Adrenal gland (tissue), 12 donors: ENCODE data around the gene SFXN3. TPM values are rescaled to one million over a fixed set of nuclear protein-coding genes. Genes with fewer than 3 reads are reported as not detected.
A peak's percentile ranks its signal among the peaks of the same experiment; 100 is the strongest.

Source experiments
- DNase-seq, 7 donors: peaks; one replicate each; pipeline ENCODE4 v3.0.0-alpha.2; 2019 to 2020
- H3K27ac ChIP-seq, 5 donors: fragments of 200-600 bp; sonication (generic) in 4 of 5; 1 replicate in 3 of 5; 2 replicates in 2 of 5; pipeline versions ENCODE4 v1.5.1 to v1.8.0; 2016 to 2020; ENCODE audit warnings: mild to moderate bottlenecking in 1 of 5
- H3K27me3 ChIP-seq: fragments of 200-600 bp; 2 replicates; pipeline ENCODE4 v1.8.0; 2021
- H3K36me3 ChIP-seq, 2 donors: fragments of 200-600 bp; replicated peaks in 1 of 2; 1 replicate in 1 of 2; 2 replicates in 1 of 2; pipeline versions ENCODE4 v1.5.1 to v1.8.0; 2018 to 2022
- H3K4me1 ChIP-seq, 2 donors: fragments of 200-600 bp; replicated peaks in 1 of 2; 1 replicate in 1 of 2; 2 replicates in 1 of 2; pipeline versions ENCODE4 v1.5.1 to v1.8.0; 2018 to 2021
- H3K4me3 ChIP-seq, 4 donors: fragments of 200-600 bp; sonication (generic) in 3 of 4; one replicate each; pipeline ENCODE4 v1.5.1; 2016 to 2018
- H3K9me3 ChIP-seq, 3 donors: fragments of 200-600 bp; sonication (generic) in 1 of 3; replicated peaks in 1 of 3; 1 replicate in 2 of 3; 2 replicates in 1 of 3; pipeline versions ENCODE4 v1.5.1 to v1.8.0; 2016 to 2021
- POLR2A ChIP-seq, 2 donors: fragments of 450-650 bp; IDR thresholded peaks; one replicate each; pipeline ENCODE4 v1.6.1; 2017; ENCODE audit warnings: antibody characterized with exemption in 2 of 2, mild to moderate bottlenecking in 2 of 2, moderate library complexity in 1 of 2
- WGBS, 4 donors: extraction: QIAGEN DNeasy Blood & Tissue Kit in 2 of 4; methylation state at CpG; one replicate each; pipeline versions ENCODE4 v1.1.5 to v1.1.7; 2013 to 2017; 5-methylcytosine and 5-hydroxymethylcytosine counted together
- intact Hi-C, 2 donors: fragments of 100-400 bp; cut with DNase I; formaldehyde crosslinking; loops; one replicate each; pipeline versions ENCODE4 v1.14.1 to v1.15.0; 2022 to 2023
- polyA plus RNA-seq, 3 donors: library from polyadenylated mRNA; stranded (reverse); fragments of 200-250 nt in 2 of 3; fragments of 350-450 nt in 1 of 3; fragmentation: Illumina TruSeq in 1 of 3; extraction: RNeasy Lipid Tissue Mini Kit (QIAGEN cat#74804) in 1 of 3; gene quantifications; one replicate each; pipeline ENCODE4 v1.2.3, GENCODE V29; 2013 to 2014
- total RNA-seq, 9 donors: library from RNA; depleted of rRNA in 4 of 9; stranded (reverse); fragments of >200 nt in 4 of 9; fragments of 120-200 nt in 1 of 9; fragmentation: NEBNext Ultra II Directional in 1 of 9; extraction: Animal tissue kit (Norgen Biotek cat#: 25700) in 1 of 9; gene quantifications; one replicate each; pipeline versions ENCODE4 v1.1.0 to v1.2.4, GENCODE V29; 2013 to 2023
- TF ChIP-seq, protein P1 (sequence below), 6 experiments: fragments of 450-650 bp in 4 of 6; fragments of 200-600 bp in 2 of 6; sonication (generic) in 1 of 6; IDR thresholded peaks; 1 replicate in 5 of 6; 2 replicates in 1 of 6; pipeline versions ENCODE4 v1.5.1 to v1.8.0; 2016 to 2021; ENCODE audit warnings: antibody characterized with exemption in 6 of 6, mild to moderate bottlenecking in 2 of 6, moderate library complexity in 1 of 6
- donor health status: healthy with polysubstance abuse.
- donor health status: Bipolar disorder and iron deficiency.
- donor health status: DM: yes; HTN: yes; CAD: no.
- donor health status: DM: no; HTN: no; CAD: no.
- donor health status: DM: no; HTN: no; CAD: no.
- donor health status: DM: yes; HTN: yes; CAD: no.

Gene SFXN3
- total and polyA plus RNA-seq, 12 donors: 20.4 to 54.0 (median 31.0) TPM

- intact Hi-C loops: no loop called here
- Histone ChIP-seq H3K4me3 (no peak overlapping the region), H3K27me3 (no peaks in the 10 kb centered on the region), H3K27ac (peak overlapping the region in 1 of 5 donors; percentile 34), H3K9me3 (no peaks in the 10 kb centered on the region), H3K4me1 (no peaks in the 10 kb centered on the region), H3K36me3 (no peaks in the 10 kb centered on the region)
- no peak for DNase-seq
- 71 to 89% (median 85%) methylated on average over 3 to 4 of the region's 4 CpGs for WGBS, 4 donors
- TF ChIP-seq, protein P1, sequence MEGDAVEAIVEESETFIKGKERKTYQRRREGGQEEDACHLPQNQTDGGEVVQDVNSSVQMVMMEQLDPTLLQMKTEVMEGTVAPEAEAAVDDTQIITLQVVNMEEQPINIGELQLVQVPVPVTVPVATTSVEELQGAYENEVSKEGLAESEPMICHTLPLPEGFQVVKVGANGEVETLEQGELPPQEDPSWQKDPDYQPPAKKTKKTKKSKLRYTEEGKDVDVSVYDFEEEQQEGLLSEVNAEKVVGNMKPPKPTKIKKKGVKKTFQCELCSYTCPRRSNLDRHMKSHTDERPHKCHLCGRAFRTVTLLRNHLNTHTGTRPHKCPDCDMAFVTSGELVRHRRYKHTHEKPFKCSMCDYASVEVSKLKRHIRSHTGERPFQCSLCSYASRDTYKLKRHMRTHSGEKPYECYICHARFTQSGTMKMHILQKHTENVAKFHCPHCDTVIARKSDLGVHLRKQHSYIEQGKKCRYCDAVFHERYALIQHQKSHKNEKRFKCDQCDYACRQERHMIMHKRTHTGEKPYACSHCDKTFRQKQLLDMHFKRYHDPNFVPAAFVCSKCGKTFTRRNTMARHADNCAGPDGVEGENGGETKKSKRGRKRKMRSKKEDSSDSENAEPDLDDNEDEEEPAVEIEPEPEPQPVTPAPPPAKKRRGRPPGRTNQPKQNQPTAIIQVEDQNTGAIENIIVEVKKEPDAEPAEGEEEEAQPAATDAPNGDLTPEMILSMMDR (IDR thresholded peaks at IDR 0.05): no peak
- no peak for TF ChIP-seq POLR2A (IDR thresholded peaks at IDR 0.05)
Measured at GRCh38 chr10:101021239-101021638, 9.8 kb upstream of the SFXN3 start.

DNA sequence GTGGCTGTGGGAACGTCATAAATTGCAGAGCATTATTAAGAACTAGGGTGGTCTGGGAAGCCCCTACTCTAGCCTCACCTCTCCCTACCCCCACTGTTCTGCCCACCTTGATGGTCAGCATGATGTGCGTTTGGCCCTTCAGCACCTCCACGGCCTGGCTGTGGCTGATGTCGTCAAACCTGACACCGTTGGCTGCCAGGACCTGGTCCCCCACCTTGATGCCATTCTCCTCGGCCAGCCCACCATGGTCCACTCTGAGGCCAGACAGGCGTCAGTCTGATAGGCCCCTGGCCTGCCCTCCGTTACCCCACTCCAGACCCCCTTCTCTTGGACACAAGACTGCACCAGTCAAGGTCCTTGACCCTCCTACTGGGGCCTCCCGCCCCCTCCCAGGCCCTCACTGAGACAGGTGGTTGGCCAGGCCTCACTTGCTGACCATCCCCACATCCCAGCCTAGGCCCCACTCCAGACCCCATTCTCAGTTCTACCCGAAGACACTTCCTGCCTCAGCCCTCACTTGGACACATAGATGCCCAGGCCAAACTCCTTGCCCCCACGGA, 9.3 kb upstream of the SFXN3 start:
- no peak overlapping the region for H3K4me3 ChIP-seq
- WGBS, 4 donors: 83 to 92% (median 87%) methylated on average over 8 to 11 of the region's 11 CpGs
- no peaks in the 10 kb centered on the region for H3K4me1 ChIP-seq
- no peak overlapping the region for H3K27ac ChIP-seq
- intact Hi-C loops: no loop called here
- no peak for DNase-seq
- H3K27me3 ChIP-seq: no peaks in the 10 kb centered on the region
- no peaks in the 10 kb centered on the region for H3K9me3 ChIP-seq
- H3K36me3 ChIP-seq: no peaks in the 10 kb centered on the region
- TF ChIP-seq, protein P1 (IDR thresholded peaks at IDR 0.05): no peak
- no peak for TF ChIP-seq POLR2A (IDR thresholded peaks at IDR 0.05)

DNA sequence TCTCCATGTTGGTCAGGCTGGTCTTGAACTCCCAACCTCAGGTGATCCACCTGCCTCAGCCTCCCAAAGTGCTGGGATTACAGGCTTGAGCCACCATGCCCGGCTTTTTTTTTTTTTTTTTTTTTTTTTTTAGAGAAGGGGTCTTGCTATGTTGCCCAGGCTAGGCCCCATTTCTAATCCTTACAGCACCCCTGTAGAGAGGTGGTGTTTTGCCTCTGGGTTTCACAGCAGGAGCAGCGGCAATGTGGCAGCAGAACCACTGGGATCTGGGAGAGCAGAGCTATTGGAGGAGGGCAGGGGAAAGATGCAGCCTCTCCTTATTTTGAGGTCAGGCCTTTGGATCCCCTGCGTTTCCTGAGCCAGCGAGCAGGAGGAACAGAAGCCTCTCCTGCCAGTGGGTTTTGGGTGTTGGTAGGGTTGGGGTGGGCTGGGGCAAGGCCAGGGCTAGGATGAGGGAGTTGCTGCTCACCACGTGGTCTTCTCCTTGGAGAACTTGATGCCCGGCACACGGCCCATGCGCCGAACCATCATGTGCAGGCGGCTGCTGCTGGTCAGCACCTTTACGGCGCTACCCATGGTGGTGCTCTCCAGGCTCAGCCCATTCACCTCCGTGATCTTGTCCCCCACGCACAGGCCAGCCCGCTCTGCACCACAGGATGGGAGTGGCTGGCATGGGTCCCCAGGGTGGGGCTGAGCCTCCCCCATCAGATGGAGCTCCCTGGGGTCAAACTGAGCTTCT, 7.9 kb upstream of the SFXN3 start:
- TF ChIP-seq POLR2A (IDR thresholded peaks at IDR 0.05): no peak
- TF ChIP-seq, protein P1 (IDR thresholded peaks at IDR 0.05): no peak
- WGBS, 4 donors: 88 to 97% (median 89%) methylated on average over 9 to 15 of the region's 15 CpGs

DNA sequence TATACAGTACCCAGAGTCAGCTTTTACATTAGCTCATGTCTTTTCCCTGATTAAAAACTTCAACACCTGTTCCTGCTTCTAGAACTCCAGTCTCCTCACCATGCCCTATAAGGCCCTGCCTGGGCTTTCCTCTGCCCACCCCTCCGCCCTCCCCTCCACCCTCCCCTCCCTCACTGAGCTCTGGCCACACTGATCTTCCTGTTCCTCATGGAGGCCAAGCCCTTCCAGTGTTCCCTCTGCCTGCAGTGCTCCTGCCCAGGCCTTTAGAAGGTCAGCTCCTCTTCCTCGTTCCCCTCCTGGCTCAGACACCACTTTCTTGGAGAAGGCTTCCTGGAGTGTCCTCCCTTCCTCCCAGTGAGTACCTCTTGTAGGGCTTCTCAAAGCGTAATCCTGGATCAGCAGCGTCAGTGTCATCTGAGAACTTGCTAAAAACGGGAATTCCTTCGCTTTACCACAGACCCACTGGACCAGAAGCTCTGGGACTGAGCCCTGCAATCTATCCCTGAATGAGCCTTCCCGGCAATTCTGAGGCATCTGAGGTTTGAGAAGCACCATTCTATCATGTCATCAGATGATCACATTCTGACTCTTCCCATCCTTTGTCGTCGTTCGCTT, 3.8 kb upstream of the SFXN3 start:
- DNase-seq: no peak
- intact Hi-C loops: no loop called here
- 72 to 82% (median 75%) methylated on average over 9 to 10 of the region's 10 CpGs for WGBS, 4 donors

More for the DNA sequence above, 7.9 kb upstream of the SFXN3 start:
- intact Hi-C loops: no loop called here
- Histone ChIP-seq H3K36me3 (no peaks in the 10 kb centered on the region), H3K4me1 (no peaks in the 10 kb centered on the region), H3K27me3 (no peaks in the 10 kb centered on the region), H3K27ac (no peak overlapping the region), H3K9me3 (no peaks in the 10 kb centered on the region), H3K4me3 (no peak overlapping the region)
- no peak for DNase-seq

More for the DNA sequence above, 3.8 kb upstream of the SFXN3 start:
- H3K27me3 ChIP-seq: no peaks in the 10 kb centered on the region
- no peaks in the 10 kb centered on the region for H3K36me3 ChIP-seq
- H3K9me3 ChIP-seq: no peaks in the 10 kb centered on the region
- peaks cover 9 to 13% of the 10 kb centered on the region in 2 donors for H3K4me1 ChIP-seq
- H3K4me3 ChIP-seq: no peak overlapping the region
- no peak overlapping the region for H3K27ac ChIP-seq
- TF ChIP-seq POLR2A (IDR thresholded peaks at IDR 0.05): no peak
- TF ChIP-seq, protein P1 (IDR thresholded peaks at IDR 0.05): no peak
